Measurements from ENCODE around the gene ZNF771.
"Not testable (repeated sequence)": the region's sequence is repeated elsewhere in the genome, so short reads cannot be mapped to it uniquely, and the experiment has no call there.

Gene ZNF771

GRCh38 chr16:30395155-30395991, 12.0 kb upstream of the ZNF771 start, which contains the start of gene ZNF48:
Gene ZNF48, plus strand, starts transcription at chr16:30395420. Its CDS starts 375 bp downstream, at chr16:30395795.
- peak; percentile 93 for DNase-seq (ENCODE audit: low read depth)
- peak within 1 kb of the TSS; percentile 82 for H3K4me3 ChIP-seq (ENCODE audit: low read length)
- TF ChIP-seq CTCF (conservative IDR thresholded peaks at IDR 0.05; ENCODE audit: low read length): peak; percentile 8; the same call in 1 of the 2 replicates

- DNase-seq (ENCODE audit: low read depth): no peak
- H3K4me3 ChIP-seq (ENCODE audit: low read length): peak overlapping the region; percentile 82
- TF ChIP-seq CTCF (conservative IDR thresholded peaks at IDR 0.05; ENCODE audit: low read length): no peak
Observed at GRCh38 chr16:30395992-30396585, 11.3 kb upstream of the ZNF771 start.

- not testable (repeated sequence) for DNase-seq (ENCODE audit: low read depth); H3K4me3 ChIP-seq (ENCODE audit: low read length)
Observed at GRCh38 chr16:30396627-30397026, 10.8 kb upstream of the ZNF771 start.

- H3K4me3 ChIP-seq (ENCODE audit: low read length): no peak overlapping the region
- no peak for DNase-seq (ENCODE audit: low read depth)
- TF ChIP-seq CTCF (conservative IDR thresholded peaks at IDR 0.05; ENCODE audit: low read length): no peak
Observed at GRCh38 chr16:30397056-30397455, 10.3 kb upstream of the ZNF771 start.

GRCh38 chr16:30397776-30398660, 9.4 kb upstream of the ZNF771 start:
- TF ChIP-seq CTCF (conservative IDR thresholded peaks at IDR 0.05; ENCODE audit: low read length): no peak
- DNase-seq (ENCODE audit: low read depth): no peak
- no peak overlapping the region for H3K4me3 ChIP-seq (ENCODE audit: low read length)

GRCh38 chr16:30398661-30399434, 8.6 kb upstream of the ZNF771 start:
- no peak for DNase-seq (ENCODE audit: low read depth)
- TF ChIP-seq CTCF (conservative IDR thresholded peaks at IDR 0.05; ENCODE audit: low read length): no peak
- no peak overlapping the region for H3K4me3 ChIP-seq (ENCODE audit: low read length)

Measured in AG10803 (cell line).